HL-60/S4 (cell line): Measurements from ENCODE around the gene SEMA4G.

Source experiments
- in situ Hi-C: fragments of 300-500 bp; cut with MboI; formaldehyde crosslinking; loops from 2 replicates; pipeline ENCODE4 v1.14.3; 2022; ENCODE audit warnings: low sequenced_read_pairs

Gene SEMA4G

GRCh38 chr10:100986952-100987684, 17.8 kb downstream of the SEMA4G start, which contains the start of the genes MRPL43 and TWNK:
Gene MRPL43 (minus strand): TSS chr10:100987497. CDS start chr10:100987443, 54 bp downstream.
Gene TWNK (plus strand): TSS chr10:100987543. CDS start chr10:100988211, 668 bp downstream.
- in situ Hi-C loops: no loop called here

- in situ Hi-C loops: no loop called here
These were observed 18.4 kb downstream of the SEMA4G start for GRCh38 chr10:100987685-100988049.

- in situ Hi-C loops: no loop called here
These were observed 18.9 kb downstream of the SEMA4G start for GRCh38 chr10:100988166-100988565.

GRCh38 chr10:100989088-100989487, 19.8 kb downstream of the SEMA4G start:
- in situ Hi-C loops: no loop called here

- in situ Hi-C loops: no loop called here
These were observed 24.8 kb downstream of the SEMA4G start for GRCh38 chr10:100993986-100994708.

GRCh38 chr10:100995181-100995580, 25.9 kb downstream of the SEMA4G start:
- in situ Hi-C loops: no loop called here

- in situ Hi-C loops: no loop called here
These were observed 27.5 kb downstream of the SEMA4G start for GRCh38 chr10:100996678-100997359.

- in situ Hi-C loops: no loop called here
These were observed 28.3 kb downstream of the SEMA4G start for GRCh38 chr10:100997360-100998182.

- in situ Hi-C loops: no loop called here
These were observed 29.1 kb downstream of the SEMA4G start for GRCh38 chr10:100998183-100998990.

GRCh38 chr10:100998991-100999741, 29.9 kb downstream of the SEMA4G start:
- in situ Hi-C loops: no loop called here

GRCh38 chr10:100999742-101000126, 30.4 kb downstream of the SEMA4G start, which contains the start of gene LZTS2:
Gene LZTS2 (plus strand): TSS chr10:100999808. CDS start chr10:101002539, 2,731 bp downstream.
- in situ Hi-C loops: no loop called here

- in situ Hi-C loops: no loop called here
These were observed 31.0 kb downstream of the SEMA4G start for GRCh38 chr10:101000127-101000914.

GRCh38 chr10:101000915-101001658, 31.8 kb downstream of the SEMA4G start:
- in situ Hi-C loops: no loop called here

- in situ Hi-C loops: no loop called here
These were observed 32.3 kb downstream of the SEMA4G start for GRCh38 chr10:101001659-101002035.

- in situ Hi-C loops: no loop called here
These were observed 33.2 kb downstream of the SEMA4G start for GRCh38 chr10:101002456-101002855.

GRCh38 chr10:101003639-101004206, 34.4 kb downstream of the SEMA4G start:
- in situ Hi-C loops: no loop called here

- in situ Hi-C loops: no loop called here
These were observed 36.1 kb downstream of the SEMA4G start for GRCh38 chr10:101005361-101005760.
